ENCODE measurements around the gene CAPG.
"Not testable (repeated sequence)": the region's sequence is repeated elsewhere in the genome, so short reads cannot be mapped to it uniquely, and the experiment has no call there.

CAPG gene

GRCh38 chr2:85409845-85410583, at the start of gene CAPG:
CAPG (minus strand) TSS chr2:85410366; CDS start chr2:85402145, 8,221 bp downstream.
- peak; percentile 65 for DNase-seq (ENCODE audit: insufficient read length, low spot score)
- peak; percentile 68 for FAIRE-seq

- no peak for DNase-seq (ENCODE audit: insufficient read length, low spot score)
- no peak for FAIRE-seq
Observed at GRCh38 chr2:85459771-85460170, 49.6 kb upstream of the CAPG start.

- DNase-seq (ENCODE audit: insufficient read length, low spot score) (no peak), FAIRE-seq (no peak)
Observed at GRCh38 chr2:85458601-85459563, 48.7 kb upstream of the CAPG start.

- FAIRE-seq: no peak
- no peak for DNase-seq (ENCODE audit: insufficient read length, low spot score)
Observed at GRCh38 chr2:85457877-85458316, 47.7 kb upstream of the CAPG start.

GRCh38 chr2:85457043-85457442, 46.9 kb upstream of the CAPG start:
- FAIRE-seq (no peak), DNase-seq (ENCODE audit: insufficient read length, low spot score) (no peak)

- DNase-seq (ENCODE audit: insufficient read length, low spot score) (no peak), FAIRE-seq (no peak)
Observed at GRCh38 chr2:85455552-85456090, 45.5 kb upstream of the CAPG start.

GRCh38 chr2:85453571-85453970, 43.4 kb upstream of the CAPG start:
- DNase-seq (ENCODE audit: insufficient read length, low spot score): no peak
- no peak for FAIRE-seq

GRCh38 chr2:85452237-85452636, 42.1 kb upstream of the CAPG start:
- FAIRE-seq (no peak), DNase-seq (ENCODE audit: insufficient read length, low spot score) (no peak)

GRCh38 chr2:85449214-85449588, 39.0 kb upstream of the CAPG start:
- DNase-seq (ENCODE audit: insufficient read length, low spot score) (no peak), FAIRE-seq (no peak)

- DNase-seq (ENCODE audit: insufficient read length, low spot score): no peak
- no peak for FAIRE-seq
Observed at GRCh38 chr2:85448461-85449213, 38.5 kb upstream of the CAPG start.

- FAIRE-seq: no peak
- DNase-seq (ENCODE audit: insufficient read length, low spot score): no peak
Observed at GRCh38 chr2:85447222-85447585, 37.0 kb upstream of the CAPG start.

GRCh38 chr2:85446296-85447221, 36.4 kb upstream of the CAPG start:
- FAIRE-seq (no peak), DNase-seq (ENCODE audit: insufficient read length, low spot score) (no peak)

GRCh38 chr2:85445316-85446295, 35.4 kb upstream of the CAPG start:
- DNase-seq (ENCODE audit: insufficient read length, low spot score): no peak
- no peak for FAIRE-seq

GRCh38 chr2:85444629-85445172, 34.5 kb upstream of the CAPG start:
- DNase-seq (ENCODE audit: insufficient read length, low spot score) (no peak), FAIRE-seq (no peak)

GRCh38 chr2:85441864-85442263, 31.7 kb upstream of the CAPG start:
- DNase-seq (ENCODE audit: insufficient read length, low spot score) (no peak), FAIRE-seq (no peak)

GRCh38 chr2:85440729-85441128, 30.6 kb upstream of the CAPG start:
- FAIRE-seq: no peak
- no peak for DNase-seq (ENCODE audit: insufficient read length, low spot score)

- no peak for DNase-seq (ENCODE audit: insufficient read length, low spot score)
- FAIRE-seq: no peak
Observed at GRCh38 chr2:85439986-85440385, 29.8 kb upstream of the CAPG start.

GRCh38 chr2:85439569-85439968, 29.4 kb upstream of the CAPG start:
- DNase-seq (ENCODE audit: insufficient read length, low spot score); FAIRE-seq: not testable (repeated sequence)
